H9 (cell line): ENCODE data around the gene CCDC180. TPM values are rescaled to one million over a fixed set of nuclear protein-coding genes. Genes with fewer than 3 reads are reported as not detected.
"Not testable (repeated sequence)": the region's sequence is repeated elsewhere in the genome, so short reads cannot be mapped to it uniquely, and the experiment has no call there.

ENCODE experiments used
- DNase-seq: peaks from one replicate; pipeline ENCODE4 v3.0.0-alpha.2; 2017
- H2AFZ ChIP-seq: one replicate; pipeline ENCODE4 v1.6.1; 2013; ENCODE audit warnings: mild to moderate bottlenecking, low read length, control low read depth, moderate library complexity
- H2AK5ac ChIP-seq: 2 replicates; pipeline ENCODE4 v1.6.1; 2013; ENCODE audit warnings: low read length, control low read depth, mixed read lengths; ENCODE audit not compliant: insufficient read length
- H2BK120ac ChIP-seq: one replicate; pipeline ENCODE4 v1.6.1; 2013; ENCODE audit warnings: low read depth, mild to moderate bottlenecking, low read length, control low read depth, inconsistent platforms; ENCODE audit not compliant: poor library complexity, severe bottlenecking
- H2BK12ac ChIP-seq: 2 replicates; pipeline ENCODE4 v1.6.1; 2013; ENCODE audit warnings: low read length, control low read depth, mixed read lengths, low read depth; ENCODE audit not compliant: insufficient read length
- H2BK15ac ChIP-seq: 2 replicates; pipeline ENCODE4 v1.6.1; 2013; ENCODE audit warnings: low read depth, low read length, control low read depth
- H2BK20ac ChIP-seq: one replicate; pipeline ENCODE4 v1.6.1; 2013; ENCODE audit warnings: low read depth, mild to moderate bottlenecking, low read length, control low read depth, inconsistent platforms; ENCODE audit not compliant: poor library complexity, severe bottlenecking
- H2BK5ac ChIP-seq: 2 replicates; pipeline ENCODE4 v1.6.1; 2013; ENCODE audit warnings: low read length, control low read depth, mixed read lengths; ENCODE audit not compliant: insufficient read length
- H3K14ac ChIP-seq: 2 replicates; pipeline ENCODE4 v1.6.1; 2013; ENCODE audit warnings: low read length, control low read depth; ENCODE audit not compliant: insufficient read depth
- H3K18ac ChIP-seq: 2 replicates; pipeline ENCODE4 v1.6.1; 2013; ENCODE audit warnings: low read depth, mild to moderate bottlenecking, mixed read lengths, low read length, control low read depth; ENCODE audit not compliant: insufficient read length
- H3K23ac ChIP-seq: 2 replicates; pipeline ENCODE4 v1.6.1; 2013; ENCODE audit warnings: low read length, control low read depth, mixed read lengths, low read depth; ENCODE audit not compliant: insufficient read length
- H3K23me2 ChIP-seq: 2 replicates; pipeline ENCODE4 v1.6.1; 2013; ENCODE audit warnings: low read depth, mild to moderate bottlenecking, mixed read lengths, low read length, control low read depth; ENCODE audit not compliant: insufficient read length, poor library complexity, severe bottlenecking
- H3K27ac ChIP-seq: 2 replicates; pipeline ENCODE4 v1.5.1; 2013; ENCODE audit warnings: low read length, control low read depth, mixed read lengths, low read depth; ENCODE audit not compliant: insufficient read length
- H3K27me3 ChIP-seq: 2 replicates; pipeline ENCODE4 v1.6.1; 2013; ENCODE audit warnings: low read length, control low read depth, inconsistent platforms; ENCODE audit not compliant: insufficient read depth
- H3K4ac ChIP-seq: 2 replicates; pipeline ENCODE4 v1.6.1; 2013; ENCODE audit warnings: low read depth, mild to moderate bottlenecking, control low read depth, inconsistent platforms, low read length, moderate library complexity
- H3K4me1 ChIP-seq: 2 replicates; pipeline ENCODE4 v1.6.1; 2013; ENCODE audit warnings: low read length, control low read depth, inconsistent platforms; ENCODE audit not compliant: insufficient read depth
- H3K4me2 ChIP-seq: 2 replicates; pipeline ENCODE4 v1.6.1; 2013; ENCODE audit warnings: low read length, control low read depth, mixed read lengths; ENCODE audit not compliant: insufficient read length, insufficient read depth
- H3K56ac ChIP-seq: 2 replicates; pipeline ENCODE4 v1.6.1; 2013; ENCODE audit warnings: low read depth, mild to moderate bottlenecking, mixed read lengths, low read length, control low read depth; ENCODE audit not compliant: insufficient read length
- H3K79me1 ChIP-seq: 2 replicates; pipeline ENCODE4 v1.6.1; 2013; ENCODE audit warnings: low read depth, mild to moderate bottlenecking, moderate library complexity, low read length, control low read depth, inconsistent platforms; ENCODE audit not compliant: insufficient read depth, poor library complexity, severe bottlenecking
- H3K79me2 ChIP-seq: 2 replicates; pipeline ENCODE4 v1.6.1; 2013; ENCODE audit warnings: low read length, control low read depth, inconsistent platforms; ENCODE audit not compliant: insufficient read depth
- H3K9ac ChIP-seq: 2 replicates; pipeline ENCODE4 v1.6.1; 2013; ENCODE audit warnings: low read length, control low read depth, mixed read lengths; ENCODE audit not compliant: insufficient read length; ENCODE audit errors: extremely low read depth
- H3K9me3 ChIP-seq: one replicate; pipeline ENCODE4 v1.6.1; 2013; ENCODE audit warnings: low read depth, low read length, inconsistent platforms; ENCODE audit not compliant: control insufficient read depth
- H3T11ph ChIP-seq: one replicate; pipeline ENCODE4 v1.6.1; 2013; ENCODE audit warnings: mild to moderate bottlenecking, low read length, control low read depth, inconsistent platforms
- H4K20me1 ChIP-seq: one replicate; pipeline ENCODE4 v1.6.1; 2013; ENCODE audit not compliant: control insufficient read depth, insufficient read length, insufficient read depth
- H4K5ac ChIP-seq: 2 replicates; pipeline ENCODE4 v1.6.1; 2013; ENCODE audit warnings: low read depth, mild to moderate bottlenecking, mixed read lengths, low read length, control low read depth; ENCODE audit not compliant: insufficient read length
- H4K8ac ChIP-seq: replicated peaks from 2 replicates; pipeline ENCODE4 v1.6.1; 2013; ENCODE audit warnings: low read length, control low read depth, mixed read lengths, low read depth; ENCODE audit not compliant: insufficient read length
- H4K91ac ChIP-seq: 2 replicates; pipeline ENCODE4 v1.6.1; 2013; ENCODE audit warnings: low read depth, mild to moderate bottlenecking, moderate library complexity, mixed read lengths, low read length, control low read depth; ENCODE audit not compliant: insufficient read length
- H3K27ac Mint-ChIP-seq, 3 experiments: 2 replicates in 2 of 3; 3 replicates in 1 of 3; pipeline ENCODE4 v1.8.0; 2020 to 2021; ENCODE audit warnings: mixed read lengths in 3 of 3, mild to moderate bottlenecking in 1 of 3, moderate library complexity in 1 of 3
- H3K27me3 Mint-ChIP-seq: 2 replicates; pipeline ENCODE4 v1.8.0; 2021; ENCODE audit warnings: low read depth, mild to moderate bottlenecking, moderate library complexity, mixed read lengths
- H3K36me3 Mint-ChIP-seq, 3 experiments: 2 replicates in 2 of 3; 3 replicates in 1 of 3; pipeline ENCODE4 v1.8.0; 2020 to 2021; ENCODE audit warnings: low read depth in 3 of 3, mixed read lengths in 3 of 3; ENCODE audit not compliant: insufficient read depth in 1 of 3
- H3K4me1 Mint-ChIP-seq, 2 experiments: 2 replicates each; pipeline ENCODE4 v1.8.0; 2020; ENCODE audit warnings: mixed read lengths in 2 of 2
- H3K4me3 Mint-ChIP-seq, 2 experiments: 2 replicates in 1 of 2; 3 replicates in 1 of 2; pipeline ENCODE4 v1.8.0; 2020 to 2021; ENCODE audit warnings: mild to moderate bottlenecking in 2 of 2, mixed read lengths in 2 of 2, moderate library complexity in 1 of 2
- H3K9me3 Mint-ChIP-seq, 2 experiments: 2 replicates in 1 of 2; 3 replicates in 1 of 2; pipeline ENCODE4 v1.8.0; 2020; ENCODE audit warnings: mild to moderate bottlenecking in 2 of 2, mixed read lengths in 2 of 2, moderate library complexity in 1 of 2
- WGBS: extraction: QIAGEN DNeasy Blood & Tissue Kit; methylation state at CpG from one replicate; pipeline ENCODE4 v1.1.7; 2013; ENCODE audit warnings: missing lambda C conversion rate, low lambda C conversion rate, mixed read lengths; ENCODE audit not compliant: insufficient read length; ENCODE audit errors: extremely low coverage; 5-methylcytosine and 5-hydroxymethylcytosine counted together
- long read RNA-seq: library from polyadenylated mRNA; unstranded; transcript quantifications from one replicate; pipeline ENCODE4 v2.0.0, GENCODE V29; 2020
- total RNA-seq: library from RNA; stranded (reverse); gene quantifications from 2 replicates; pipeline ENCODE4 v1.2.1, GENCODE V29; 2021
- TF ChIP-seq, protein P1 (sequence below): fragments of 200-600 bp; sonication (generic); conservative IDR thresholded peaks from 3 replicates; pipeline ENCODE4 v1.8.0; 2021; ENCODE audit warnings: antibody characterized with exemption, mild to moderate bottlenecking

Gene CCDC180
- 5.9 and 6.1 TPM in 2 replicates for total RNA-seq
- long read RNA-seq = 0 reads

DNA sequence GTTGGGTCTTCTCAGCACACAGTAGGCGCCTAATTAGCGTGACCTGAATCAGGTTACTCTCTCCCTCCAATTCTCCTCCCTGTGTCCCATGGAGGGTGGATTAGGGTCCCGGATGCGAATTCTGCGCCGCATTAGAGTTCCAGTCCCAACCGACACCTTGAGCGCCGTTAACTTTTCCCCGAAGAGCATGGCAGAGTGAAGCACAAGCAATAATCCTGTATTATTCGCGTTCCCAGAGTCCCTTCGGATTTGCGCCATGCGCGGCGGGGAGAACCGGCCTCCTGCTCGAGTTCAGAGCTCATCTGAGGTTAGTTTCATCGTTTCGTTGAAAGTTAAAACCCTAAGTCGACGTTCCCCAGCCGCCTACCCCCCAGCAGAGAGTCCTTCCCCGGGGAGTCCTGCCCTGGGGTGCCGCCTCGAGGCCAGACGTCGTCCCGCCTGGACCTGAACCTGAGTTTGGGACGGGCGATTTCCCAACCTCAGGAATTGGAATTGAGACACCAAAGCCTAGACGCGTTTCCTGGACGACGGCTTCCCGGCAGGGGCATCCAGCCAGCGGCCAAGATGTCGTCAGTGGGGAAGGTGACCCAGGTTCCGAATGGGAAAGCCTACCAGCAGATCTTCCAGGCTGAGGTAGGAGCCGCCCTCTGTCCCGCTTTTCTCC, at the start of gene CCDC180:
CCDC180 (plus strand) TSS at position 160 of the 664 bp plus-strand sequence; CDS start at position 565, 405 bp downstream.
- H3K79me1 ChIP-seq = no peaks in the 10 kb centered on the region
- Mint-ChIP-seq H3K4me3 (peak within 1 kb of the TSS in 1 of 2 experiments; percentile 32; a peak in 1 of 5 replicates), H3K9me3 (peaks cover 0 to 7% of the 10 kb centered on the region in 2 experiments; a peak in 3 of 5 replicates), H3K27ac (peak within 1 kb of the TSS; percentile 76 to 89 (median 85); a peak in 3 of 7 replicates), H3K4me1 (peaks cover 7 to 11% of the 10 kb centered on the region in 2 experiments), H3K27me3 (0 out of 2 replicates have a peak, but pooled peaks cover 1% of the 10 kb centered on the region), H3K36me3 (peaks cover 2 to 27% (median 2%) of the 10 kb centered on the region in 3 experiments; a peak in 4 of 7 replicates)
- H3K4ac ChIP-seq = no peak within 1 kb of the TSS
- no peak within 1 kb of the TSS for H2BK12ac ChIP-seq
- no CpG with 5 or more reads among the region's 42 CpGs for WGBS
- no peak within 1 kb of the TSS for H3K56ac ChIP-seq
- no peak within 1 kb of the TSS for H2BK5ac ChIP-seq
- H3K4me2 ChIP-seq = no peak within 1 kb of the TSS
- no peak within 1 kb of the TSS for H2BK120ac ChIP-seq
- H3T11ph ChIP-seq = no peak within 1 kb of the TSS
- H3K9me3 ChIP-seq = no peaks in the 10 kb centered on the region
- no peaks in the 10 kb centered on the region for H3K79me2 ChIP-seq
- no peaks in the 10 kb centered on the region for H3K4me1 ChIP-seq
- H2AK5ac ChIP-seq = no peak within 1 kb of the TSS
- H4K20me1 ChIP-seq = no peaks in the 10 kb centered on the region
- H3K9ac ChIP-seq = no peak within 1 kb of the TSS
- TF ChIP-seq, protein P1, sequence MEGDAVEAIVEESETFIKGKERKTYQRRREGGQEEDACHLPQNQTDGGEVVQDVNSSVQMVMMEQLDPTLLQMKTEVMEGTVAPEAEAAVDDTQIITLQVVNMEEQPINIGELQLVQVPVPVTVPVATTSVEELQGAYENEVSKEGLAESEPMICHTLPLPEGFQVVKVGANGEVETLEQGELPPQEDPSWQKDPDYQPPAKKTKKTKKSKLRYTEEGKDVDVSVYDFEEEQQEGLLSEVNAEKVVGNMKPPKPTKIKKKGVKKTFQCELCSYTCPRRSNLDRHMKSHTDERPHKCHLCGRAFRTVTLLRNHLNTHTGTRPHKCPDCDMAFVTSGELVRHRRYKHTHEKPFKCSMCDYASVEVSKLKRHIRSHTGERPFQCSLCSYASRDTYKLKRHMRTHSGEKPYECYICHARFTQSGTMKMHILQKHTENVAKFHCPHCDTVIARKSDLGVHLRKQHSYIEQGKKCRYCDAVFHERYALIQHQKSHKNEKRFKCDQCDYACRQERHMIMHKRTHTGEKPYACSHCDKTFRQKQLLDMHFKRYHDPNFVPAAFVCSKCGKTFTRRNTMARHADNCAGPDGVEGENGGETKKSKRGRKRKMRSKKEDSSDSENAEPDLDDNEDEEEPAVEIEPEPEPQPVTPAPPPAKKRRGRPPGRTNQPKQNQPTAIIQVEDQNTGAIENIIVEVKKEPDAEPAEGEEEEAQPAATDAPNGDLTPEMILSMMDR = no peak
- no peak within 1 kb of the TSS for H3K27ac ChIP-seq
- H3K14ac ChIP-seq = no peak within 1 kb of the TSS
- no peaks in the 10 kb centered on the region for H3K23me2 ChIP-seq
- H3K27me3 ChIP-seq = no peaks in the 10 kb centered on the region
- no peak within 1 kb of the TSS for H4K8ac ChIP-seq
- no peak within 1 kb of the TSS for H4K91ac ChIP-seq
- no peak for DNase-seq
- H3K18ac ChIP-seq = no peak within 1 kb of the TSS
- no peak within 1 kb of the TSS for H2BK20ac ChIP-seq
- H2BK15ac ChIP-seq = no peak within 1 kb of the TSS
- H2AFZ ChIP-seq = peak within 1 kb of the TSS; percentile 66
- no peak within 1 kb of the TSS for H4K5ac ChIP-seq
- no peak within 1 kb of the TSS for H3K23ac ChIP-seq

DNA sequence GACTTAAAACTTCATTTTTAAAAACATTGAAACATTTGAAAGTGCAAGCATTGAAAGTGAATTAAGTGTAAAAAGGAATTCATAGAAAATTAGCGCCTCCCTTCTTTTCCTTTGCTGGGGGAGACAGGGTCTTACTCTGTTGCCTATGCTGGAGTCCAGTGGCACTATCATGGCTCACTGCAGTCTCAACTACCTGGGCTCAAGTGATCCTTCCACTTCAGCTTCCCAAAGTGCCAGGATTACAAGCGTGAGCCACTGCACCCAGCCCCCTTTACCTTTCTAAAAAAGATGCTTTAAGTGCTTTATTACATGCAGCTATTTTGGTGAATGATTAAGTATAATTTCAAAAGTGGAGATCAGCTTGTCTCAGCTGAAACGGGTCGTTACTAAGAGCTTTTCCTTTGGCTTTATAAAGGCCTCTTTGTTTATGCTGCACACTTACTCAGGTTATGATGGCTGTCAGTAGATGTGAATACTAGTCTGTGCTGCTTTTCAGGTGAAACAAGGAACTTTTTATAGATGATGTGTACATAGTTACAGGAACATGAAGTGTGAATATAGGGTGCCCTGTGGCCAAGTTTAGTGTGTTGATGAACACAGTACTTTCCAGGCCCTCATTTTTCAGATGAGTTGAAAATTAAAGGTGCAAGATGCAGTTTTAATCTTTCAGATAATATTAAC, 47.5 kb upstream of the CCDC180 start:
- not testable (repeated sequence) for H3K4me3 Mint-ChIP-seq, H3K27me3 Mint-ChIP-seq, H2BK15ac ChIP-seq, H3K27ac ChIP-seq, H2BK12ac ChIP-seq, H2BK5ac ChIP-seq, H4K8ac ChIP-seq, H2BK120ac ChIP-seq, H3K27ac Mint-ChIP-seq, H3T11ph ChIP-seq, H2AFZ ChIP-seq, H3K23ac ChIP-seq, H2BK20ac ChIP-seq, H3K79me1 ChIP-seq, H3K4me1 ChIP-seq, H3K4ac ChIP-seq, H3K36me3 Mint-ChIP-seq, H3K79me2 ChIP-seq, H3K9me3 ChIP-seq, H3K4me1 Mint-ChIP-seq, H4K20me1 ChIP-seq, H3K56ac ChIP-seq, H3K9ac ChIP-seq, H3K9me3 Mint-ChIP-seq, H2AK5ac ChIP-seq, H3K18ac ChIP-seq, H3K27me3 ChIP-seq, H3K14ac ChIP-seq, DNase-seq, H4K5ac ChIP-seq, H3K23me2 ChIP-seq, H4K91ac ChIP-seq, H3K4me2 ChIP-seq
- WGBS = no CpG with 5 or more reads among the region's 4 CpGs
